GM12892 (cell line): Measurements from ENCODE around the gene LCP2.

Experiments
- DNase-seq: peaks from one replicate; pipeline ENCODE4 v3.0.0; 2011; ENCODE audit not compliant: insufficient read length
- FAIRE-seq: peaks from 2 replicates; lab custom pipeline; 2011; peaks lifted over from hg19 to GRCh38; lab: Jason Lieb, UNC
- POLR2A ChIP-seq: IDR thresholded peaks from 2 replicates; pipeline ENCODE4 v1.6.1; 2011; ENCODE audit warnings: low read depth, low read length, control low read depth
- POLR2AphosphoS5 ChIP-seq: IDR thresholded peaks from 2 replicates; pipeline ENCODE4 v1.6.1; 2011; ENCODE audit warnings: low read depth, low read length, control low read depth
- TAF1 ChIP-seq: IDR thresholded peaks from 2 replicates; pipeline ENCODE4 v1.6.1; 2011; ENCODE audit warnings: low read depth, mild to moderate bottlenecking, control low read depth, low read length, borderline replicate concordance

Gene LCP2

GRCh38 chr5:170220191-170220590 is 77.4 kb downstream of the LCP2 start:
- DNase-seq = no peak
- FAIRE-seq = no peak
- TF ChIP-seq POLR2AphosphoS5 = no peak
- no peak for TF ChIP-seq TAF1
- TF ChIP-seq POLR2A = no peak

GRCh38 chr5:170219615-170220014 is 78.0 kb downstream of the LCP2 start:
- no peak for FAIRE-seq
- TF ChIP-seq POLR2AphosphoS5 (no peak), POLR2A (no peak), TAF1 (no peak)

DNA sequence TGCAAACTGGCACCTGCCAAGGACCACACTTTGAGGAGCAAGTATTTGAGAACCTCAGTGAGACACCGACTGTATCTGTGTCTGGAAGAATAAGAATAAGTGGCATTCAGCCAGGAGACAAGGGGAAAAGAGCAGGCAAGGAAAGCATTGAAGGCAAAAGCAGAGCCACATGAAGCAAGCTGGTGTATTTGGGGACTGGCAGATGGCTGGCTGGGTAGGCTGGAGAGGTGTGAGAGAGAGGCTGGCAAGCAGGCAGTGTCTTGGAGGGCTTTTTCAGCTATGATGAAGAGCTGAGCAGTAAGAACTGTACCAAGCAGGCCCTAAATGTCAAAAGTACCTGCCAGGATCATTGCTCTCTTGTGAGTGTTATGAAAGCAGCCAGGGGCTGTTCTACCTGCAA is 78.9 kb downstream of the LCP2 start:
- TF ChIP-seq POLR2A = no peak
- TF ChIP-seq TAF1 = no peak
- no peak for TF ChIP-seq POLR2AphosphoS5
- DNase-seq = no peak
- no peak for FAIRE-seq

More at GRCh38 chr5:170219615-170220014, 78.0 kb downstream of the LCP2 start:
- no peak for DNase-seq

DNA sequence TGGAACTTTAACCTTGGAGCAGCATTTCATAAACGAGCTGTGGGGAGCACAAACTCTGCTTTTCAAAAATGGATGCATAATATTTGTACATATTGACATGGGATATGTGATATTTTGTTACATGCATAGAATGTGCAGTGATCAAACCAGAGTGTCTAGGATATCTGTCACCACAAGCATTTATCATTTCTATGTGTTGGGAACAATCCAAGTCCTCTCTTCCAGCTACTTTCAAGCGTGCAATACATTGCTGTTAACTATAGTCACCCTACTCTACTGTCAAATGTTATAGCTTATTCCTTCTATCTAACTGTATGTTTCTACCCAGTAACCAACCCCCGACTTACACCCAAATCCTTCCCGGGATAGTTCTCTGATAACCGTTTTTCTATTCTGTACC is 79.7 kb downstream of the LCP2 start:
- DNase-seq (no peak), FAIRE-seq (no peak)
- TF ChIP-seq POLR2A (no peak), TAF1 (no peak), POLR2AphosphoS5 (no peak)

DNA sequence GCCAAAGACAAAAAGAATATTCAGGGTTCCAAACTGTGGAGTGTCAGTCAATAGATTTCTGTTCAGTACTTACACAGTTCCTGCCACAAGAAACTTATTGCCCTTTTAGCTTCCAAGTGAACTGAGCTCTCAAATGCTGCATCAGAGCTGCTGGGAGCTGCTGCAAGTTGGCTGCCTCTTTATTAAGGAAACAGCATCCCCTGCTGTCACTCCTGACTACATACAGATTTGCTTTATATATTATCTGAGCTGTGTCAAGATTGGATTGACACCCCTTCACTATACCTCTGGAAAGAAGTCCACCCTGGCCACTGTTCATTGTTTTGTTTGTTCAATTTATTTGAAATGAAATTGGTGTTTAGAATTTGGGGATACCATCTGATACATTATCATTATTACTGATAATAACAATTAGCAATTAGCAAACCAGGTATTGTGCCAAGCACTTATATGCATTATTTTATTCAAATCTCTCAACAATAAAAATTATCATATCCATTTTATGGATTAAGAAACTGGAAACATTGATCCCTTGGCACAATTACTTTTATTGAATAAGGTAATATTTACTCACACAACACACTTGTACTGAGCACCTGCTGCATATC is 81.2 kb downstream of the LCP2 start:
- FAIRE-seq (no peak), DNase-seq (no peak)
- TF ChIP-seq POLR2AphosphoS5 = no peak
- TF ChIP-seq POLR2A = no peak
- TF ChIP-seq TAF1 = no peak

DNA sequence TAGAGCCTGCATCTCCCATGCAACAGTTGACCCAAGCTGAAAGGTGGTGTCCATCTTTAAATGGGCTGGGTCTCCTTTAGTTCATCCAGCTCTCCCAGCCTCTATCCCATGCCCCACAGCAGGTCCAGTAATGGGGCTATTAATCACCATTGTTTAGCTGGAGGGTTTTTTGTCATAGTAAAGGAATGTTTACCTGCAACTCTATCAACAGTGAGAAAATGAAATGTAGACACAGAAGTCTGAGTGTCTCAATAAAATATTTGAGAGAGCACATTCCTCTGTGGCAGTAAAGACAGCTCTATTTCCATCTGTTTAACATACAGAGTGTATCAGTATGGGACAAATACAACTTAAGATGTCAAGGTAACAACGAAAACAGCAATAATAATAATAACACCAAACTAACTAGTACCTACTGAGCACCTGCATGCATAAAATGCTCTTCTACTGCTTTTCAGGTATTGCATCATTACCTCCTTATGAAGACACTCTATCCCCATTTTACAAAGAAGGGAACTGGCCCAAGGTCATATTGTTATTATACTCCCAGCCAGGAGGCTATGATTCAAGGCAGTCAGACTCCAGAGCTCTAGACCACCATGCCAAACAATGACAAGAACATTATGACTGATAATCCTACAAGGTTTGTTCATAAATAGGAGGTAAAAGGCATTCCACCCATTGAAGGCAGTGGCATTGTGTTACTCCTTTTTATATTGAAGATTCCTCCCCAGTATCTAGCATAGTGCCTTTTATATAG is 85.8 kb downstream of the LCP2 start:
- TF ChIP-seq POLR2AphosphoS5 (no peak), TAF1 (no peak), POLR2A (no peak)
- no peak for FAIRE-seq
- no peak for DNase-seq

DNA sequence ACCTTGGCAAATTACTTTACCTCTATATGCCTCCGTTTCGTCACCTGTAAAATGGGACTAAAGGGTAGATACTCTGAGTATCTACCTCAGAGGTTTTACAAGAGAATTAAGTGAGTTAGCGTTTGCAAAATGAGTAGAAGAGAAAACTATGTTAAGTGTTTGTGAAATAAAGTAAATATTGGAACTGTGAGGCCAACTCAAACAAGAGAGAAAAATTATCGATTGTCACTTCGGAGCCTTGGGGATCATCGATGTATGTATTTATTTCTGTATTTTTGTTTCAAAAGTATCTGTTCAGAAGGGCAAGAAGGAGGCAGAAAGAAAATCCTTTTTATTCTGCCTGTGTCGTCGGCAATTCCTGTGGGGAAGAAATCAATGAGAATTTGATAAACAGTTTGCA is 90.6 kb downstream of the LCP2 start:
- TF ChIP-seq POLR2A = no peak
- no peak for TF ChIP-seq POLR2AphosphoS5
- TF ChIP-seq TAF1 = no peak
- FAIRE-seq = no peak
- DNase-seq = no peak

- no peak for DNase-seq
- FAIRE-seq = no peak
- TF ChIP-seq POLR2AphosphoS5 = no peak
- no peak for TF ChIP-seq POLR2A
- TF ChIP-seq TAF1 = no peak
Observed at GRCh38 chr5:170206216-170206615, 91.4 kb downstream of the LCP2 start.

GRCh38 chr5:170204202-170204601 is 93.4 kb downstream of the LCP2 start:
- TF ChIP-seq POLR2AphosphoS5 (no peak), TAF1 (no peak), POLR2A (no peak)
- DNase-seq = no peak
- FAIRE-seq = no peak

GRCh38 chr5:170202117-170202516 is 95.5 kb downstream of the LCP2 start:
- no peak for TF ChIP-seq TAF1
- TF ChIP-seq POLR2A = no peak
- no peak for TF ChIP-seq POLR2AphosphoS5
- FAIRE-seq = no peak
- DNase-seq = no peak

DNA sequence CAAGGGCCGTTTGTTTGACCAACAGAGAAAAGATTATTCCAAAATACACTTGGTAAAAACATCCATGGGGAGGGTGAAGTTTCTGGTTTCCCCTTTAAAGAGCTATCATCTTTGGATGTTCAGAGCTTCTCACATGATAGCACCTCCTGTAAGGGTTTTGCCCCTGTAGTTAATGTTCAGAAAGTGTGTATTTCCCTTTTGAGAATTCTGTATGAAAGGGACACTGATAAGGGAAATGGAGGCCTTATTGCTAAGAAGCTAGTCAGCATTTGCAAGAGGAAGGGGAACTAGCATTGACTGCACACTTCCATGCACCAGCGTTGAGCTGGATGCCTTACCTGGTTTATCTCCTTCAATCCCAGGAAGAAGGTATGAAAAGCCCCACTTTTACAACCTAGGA is 96.3 kb downstream of the LCP2 start:
- FAIRE-seq = no peak
- no peak for DNase-seq

GRCh38 chr5:170200876-170201275 is 96.7 kb downstream of the LCP2 start:
- TF ChIP-seq POLR2AphosphoS5 (no peak), POLR2A (no peak), TAF1 (no peak)

More for the DNA sequence above, 96.3 kb downstream of the LCP2 start:
- TF ChIP-seq TAF1 (no peak), POLR2AphosphoS5 (no peak), POLR2A (no peak)

More at GRCh38 chr5:170200876-170201275, 96.7 kb downstream of the LCP2 start:
- FAIRE-seq = no peak
- DNase-seq = no peak
